SU-DHL-6 (cell line): ENCODE measurements around the gene TRIM3.

ENCODE experiments used
- H2AFZ ChIP-seq: fragments of 200-600 bp; sonication (generic); 2 replicates; pipeline ENCODE4 v1.6.1; 2014; ENCODE audit warnings: low read depth, mild to moderate bottlenecking, moderate library complexity, mixed read lengths, antibody characterized with exemption, low read length; ENCODE audit not compliant: severe bottlenecking
- H3F3A ChIP-seq: fragments of 200-600 bp; shearing (Covaris generic); 2 replicates; pipeline ENCODE4 v1.6.0; 2016; ENCODE audit warnings: antibody characterized with exemption, mild to moderate bottlenecking; ENCODE audit not compliant: insufficient read depth
- H3K27ac ChIP-seq: fragments of 200-600 bp; sonication (generic); 2 replicates; pipeline ENCODE4 v1.5.1; 2016; ENCODE audit warnings: low read depth, mild to moderate bottlenecking, low read length, moderate library complexity, mixed read lengths
- H3K27me3 ChIP-seq: fragments of 200-600 bp; sonication (generic), shearing (Covaris generic); 2 replicates; pipeline ENCODE4 v1.6.0; 2014; ENCODE audit warnings: mild to moderate bottlenecking, low read length
- H3K36me3 ChIP-seq: fragments of 200-600 bp; sonication (generic); 2 replicates; pipeline ENCODE4 v1.6.1; 2014; ENCODE audit warnings: mild to moderate bottlenecking, low read length, mixed read lengths
- H3K4me2 ChIP-seq: fragments of 300-600, 200-600 bp; shearing (Covaris generic), sonication (generic); 2 replicates; pipeline ENCODE4 v1.6.0; 2014; ENCODE audit warnings: low read length, low read depth, mild to moderate bottlenecking; ENCODE audit not compliant: poor library complexity, severe bottlenecking
- H3K4me3 ChIP-seq: fragments of 200-600 bp; sonication (generic); 2 replicates; pipeline ENCODE4 v1.5.1; 2014; ENCODE audit warnings: antibody characterized with exemption, low read length, mild to moderate bottlenecking, mixed read lengths; ENCODE audit not compliant: insufficient read depth, poor library complexity, severe bottlenecking
- H3K79me2 ChIP-seq: fragments of 200-600 bp; sonication (generic); 2 replicates; pipeline ENCODE4 v1.6.1; 2014; ENCODE audit warnings: mild to moderate bottlenecking, low read length, moderate library complexity; ENCODE audit not compliant: insufficient read depth
- H3K9ac ChIP-seq: fragments of 200-600 bp; sonication (generic); 2 replicates; pipeline ENCODE4 v1.7.0; 2014; ENCODE audit warnings: mild to moderate bottlenecking, low read length
- H3K9me2 ChIP-seq: fragments of 200-600 bp; sonication (generic); replicated peaks from 2 replicates; pipeline ENCODE4 v1.6.1; 2014; ENCODE audit warnings: low read length; ENCODE audit not compliant: insufficient read depth
- H3K9me3 ChIP-seq: fragments of 200-600 bp; sonication (generic); 2 replicates; pipeline ENCODE4 v1.6.1; 2014; ENCODE audit warnings: low read length, mixed read lengths; ENCODE audit not compliant: insufficient read depth
- H4K20me1 ChIP-seq: fragments of 200-600 bp; sonication (generic); 2 replicates; pipeline ENCODE4 v1.6.1; 2014; ENCODE audit warnings: low read depth, mild to moderate bottlenecking, antibody characterized with exemption, low read length, moderate library complexity, mixed read lengths
- CTCF ChIP-seq: fragments of 200-600 bp; sonication (generic); IDR thresholded peaks from one replicate; pipeline ENCODE4 v1.5.1; 2017; ENCODE audit warnings: antibody characterized with exemption, mild to moderate bottlenecking, low read length, moderate library complexity; ENCODE audit not compliant: insufficient read depth, poor library complexity, severe bottlenecking
- EZH2phosphoT487 ChIP-seq: fragments of 200-600 bp; sonication (generic), shearing (Covaris generic); conservative IDR thresholded peaks from 2 replicates; pipeline ENCODE4 v1.6.1; 2018; ENCODE audit warnings: mild to moderate bottlenecking, antibody characterized with exemption, low read length, moderate library complexity, mixed read lengths

Gene TRIM3

GRCh38 chr11:6516865-6517264 is 43.1 kb upstream of the TRIM3 start:
- Histone ChIP-seq H3K4me3 (no peak overlapping the region), H3K79me2 (no peaks in the 10 kb centered on the region), H3K4me2 (no peak overlapping the region), H4K20me1 (no peaks in the 10 kb centered on the region), H3K27ac (no peak overlapping the region), H3K9me3 (no peaks in the 10 kb centered on the region), H3K27me3 (no peaks in the 10 kb centered on the region), H2AFZ (no peak overlapping the region), H3K9ac (no peak overlapping the region), H3F3A (no peaks in the 10 kb centered on the region), H3K36me3 (peaks cover 28% of the 10 kb centered on the region; the same call in 1 of the 2 replicates), H3K9me2 (no peaks in the 10 kb centered on the region)
- TF ChIP-seq EZH2phosphoT487 (no peak), CTCF (no peak)

- H2AFZ ChIP-seq, result no peak overlapping the region
- no peaks in the 10 kb centered on the region for H3K9me2 ChIP-seq
- no peaks in the 10 kb centered on the region for H3K79me2 ChIP-seq
- peaks cover 23% of the 10 kb centered on the region; the same call in 1 of the 2 replicates for H3K36me3 ChIP-seq
- no peaks in the 10 kb centered on the region for H3F3A ChIP-seq
- no peaks in the 10 kb centered on the region for H4K20me1 ChIP-seq
- no peak overlapping the region for H3K4me3 ChIP-seq
- H3K4me2 ChIP-seq, result no peak overlapping the region
- no peak overlapping the region for H3K27ac ChIP-seq
- H3K9ac ChIP-seq, result no peak overlapping the region
- TF ChIP-seq CTCF, result peak; percentile 98
- TF ChIP-seq EZH2phosphoT487, result no peak
- H3K9me3 ChIP-seq, result no peaks in the 10 kb centered on the region
- H3K27me3 ChIP-seq, result no peaks in the 10 kb centered on the region
These were observed 32.0 kb upstream of the TRIM3 start for GRCh38 chr11:6505577-6506240.

GRCh38 chr11:6504166-6504565 is 30.4 kb upstream of the TRIM3 start:
- no peak overlapping the region for H3K4me3 ChIP-seq
- H4K20me1 ChIP-seq, result no peaks in the 10 kb centered on the region
- no peak overlapping the region for H3K27ac ChIP-seq
- no peak overlapping the region for H2AFZ ChIP-seq
- no peaks in the 10 kb centered on the region for H3K27me3 ChIP-seq
- H3K4me2 ChIP-seq, result no peak overlapping the region
- no peaks in the 10 kb centered on the region for H3K79me2 ChIP-seq
- H3K9ac ChIP-seq, result no peak overlapping the region
- peaks cover 13% of the 10 kb centered on the region; the same call in 1 of the 2 replicates for H3K36me3 ChIP-seq
- TF ChIP-seq CTCF (no peak), EZH2phosphoT487 (no peak)
- no peaks in the 10 kb centered on the region for H3F3A ChIP-seq
- H3K9me2 ChIP-seq, result no peaks in the 10 kb centered on the region
- no peaks in the 10 kb centered on the region for H3K9me3 ChIP-seq
